Measurements from ENCODE around the gene HBS1L.
A peak's percentile ranks its signal among the peaks of the same experiment; 100 is the strongest.

The HBS1L gene

DNA sequence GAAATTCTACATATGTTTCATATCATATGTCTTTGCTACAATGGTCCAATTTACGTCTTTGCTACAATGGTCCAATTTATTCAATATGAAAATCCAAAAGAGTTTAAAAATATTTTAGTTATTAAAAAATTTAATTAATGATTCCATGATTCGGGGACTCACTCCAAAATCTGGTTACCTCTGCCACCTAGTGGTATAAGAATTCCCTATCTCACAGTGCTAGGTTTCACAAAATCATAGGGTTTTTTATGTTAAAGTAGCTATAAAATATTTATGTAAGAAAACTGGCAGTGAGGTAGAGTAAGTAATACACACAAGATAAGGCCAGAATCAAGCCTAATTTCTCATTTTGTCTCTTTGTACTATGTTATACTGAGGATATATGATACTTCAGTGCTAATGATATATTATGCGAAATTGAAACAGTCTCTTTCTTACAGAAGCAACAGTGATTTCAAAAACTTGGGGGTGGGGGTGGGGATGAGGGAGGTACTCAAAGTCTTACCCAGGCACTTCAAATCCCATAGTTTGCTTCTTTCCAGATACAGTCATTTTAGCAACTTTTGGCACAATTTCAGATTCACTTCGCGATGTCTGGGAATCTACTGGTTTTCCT lies 52.3 kb downstream of the HBS1L start:
- Histone ChIP-seq H3K36me3 (ENCODE audit: control insufficient read depth, insufficient read depth, low read length) (peaks cover 8% of the 10 kb centered on the region), H3K9me3 (ENCODE audit: control insufficient read depth, insufficient read depth, low read length) (no peaks in the 10 kb centered on the region), H3K27ac (ENCODE audit: low read depth, low read length) (no peak overlapping the region), H3K9ac (ENCODE audit: low read depth, low read length) (no peak overlapping the region), H3K4me3 (ENCODE audit: low read depth, low read length) (no peak overlapping the region), H3K27me3 (ENCODE audit: control insufficient read depth, insufficient read depth, low read length) (no peaks in the 10 kb centered on the region), H3K4me1 (ENCODE audit: control insufficient read depth, insufficient read depth, low read length) (0 out of 2 replicates have a peak, but pooled peaks cover 4% of the 10 kb centered on the region)

DNA sequence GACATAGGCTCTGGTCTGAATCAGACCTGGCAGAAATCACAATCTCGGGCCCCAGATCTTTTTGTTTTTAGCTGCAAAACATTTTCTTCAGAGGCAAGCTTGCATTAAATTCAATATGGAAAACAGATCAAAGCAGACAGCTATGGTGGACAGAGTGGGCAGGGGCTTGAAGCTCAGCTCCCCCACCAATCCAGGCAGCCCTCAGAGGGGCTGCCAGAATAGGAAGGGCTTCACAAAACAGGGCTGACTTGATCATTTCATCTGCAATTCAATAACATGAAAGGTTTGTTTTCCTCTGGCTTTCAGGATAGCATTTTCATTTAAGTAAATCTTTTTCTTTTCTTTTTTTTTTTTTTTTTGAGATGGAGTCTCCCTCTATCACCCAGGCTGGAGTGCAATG lies 55.5 kb downstream of the HBS1L start:
- H3K9me3 ChIP-seq (ENCODE audit: control insufficient read depth, insufficient read depth, low read length) = no peaks in the 10 kb centered on the region
- H3K9ac ChIP-seq (ENCODE audit: low read depth, low read length) = no peak overlapping the region
- peak overlapping the region; percentile 8 for H3K27ac ChIP-seq (ENCODE audit: low read depth, low read length)
- H3K27me3 ChIP-seq (ENCODE audit: control insufficient read depth, insufficient read depth, low read length) = no peaks in the 10 kb centered on the region
- no peak overlapping the region for H3K4me3 ChIP-seq (ENCODE audit: low read depth, low read length)
- 0 out of 2 replicates have a peak, but pooled peaks cover 4% of the 10 kb centered on the region for H3K4me1 ChIP-seq (ENCODE audit: control insufficient read depth, insufficient read depth, low read length)
- peaks cover 30% of the 10 kb centered on the region for H3K36me3 ChIP-seq (ENCODE audit: control insufficient read depth, insufficient read depth, low read length)

DNA sequence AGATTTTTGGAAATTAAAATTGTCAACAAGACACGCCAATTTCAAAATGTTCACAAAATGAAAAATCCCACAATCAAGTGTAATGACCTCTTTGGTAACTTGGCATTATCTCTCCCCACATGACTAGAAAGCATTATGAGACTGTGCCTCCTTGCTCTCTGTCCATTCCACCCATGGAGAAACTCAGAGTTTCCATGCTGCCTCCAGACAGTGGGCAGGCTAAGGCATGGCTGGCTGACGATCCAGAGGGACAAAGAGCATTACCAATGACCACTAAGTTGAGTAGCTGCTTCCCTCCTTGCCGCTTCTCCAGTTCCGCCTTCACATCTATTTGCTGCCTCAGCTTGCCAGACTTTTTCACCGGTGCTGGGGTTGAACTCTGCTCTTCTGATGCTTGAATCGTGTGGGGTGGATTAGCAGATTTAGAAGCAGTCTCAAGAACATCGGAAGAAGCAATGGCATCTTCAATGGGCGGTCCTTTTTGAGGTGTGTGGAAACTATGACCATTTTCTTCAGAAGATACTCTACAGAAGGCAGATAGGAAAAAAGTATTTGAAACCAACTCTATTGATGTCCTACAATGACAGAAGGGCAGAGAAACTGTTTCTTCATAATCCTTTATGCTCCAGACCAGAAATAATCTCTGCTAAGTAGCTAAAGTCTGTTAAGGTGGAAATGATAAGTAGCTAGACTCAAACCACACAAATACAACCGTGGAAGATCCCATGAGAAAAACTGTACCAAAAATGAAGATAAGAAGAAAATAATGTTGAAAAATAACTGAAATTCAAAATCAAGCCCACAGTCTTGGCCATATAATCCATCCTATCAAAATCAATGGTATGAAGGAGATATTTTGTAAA lies 57.3 kb downstream of the HBS1L start:
- Histone ChIP-seq H3K4me1 (ENCODE audit: control insufficient read depth, insufficient read depth, low read length) (0 out of 2 replicates have a peak, but pooled peaks cover 4% of the 10 kb centered on the region), H3K27me3 (ENCODE audit: control insufficient read depth, insufficient read depth, low read length) (no peaks in the 10 kb centered on the region), H3K4me3 (ENCODE audit: low read depth, low read length) (no peak overlapping the region), H3K27ac (ENCODE audit: low read depth, low read length) (no peak overlapping the region), H3K9ac (ENCODE audit: low read depth, low read length) (no peak overlapping the region), H3K36me3 (ENCODE audit: control insufficient read depth, insufficient read depth, low read length) (peaks cover 47% of the 10 kb centered on the region), H3K9me3 (ENCODE audit: control insufficient read depth, insufficient read depth, low read length) (no peaks in the 10 kb centered on the region)

DNA sequence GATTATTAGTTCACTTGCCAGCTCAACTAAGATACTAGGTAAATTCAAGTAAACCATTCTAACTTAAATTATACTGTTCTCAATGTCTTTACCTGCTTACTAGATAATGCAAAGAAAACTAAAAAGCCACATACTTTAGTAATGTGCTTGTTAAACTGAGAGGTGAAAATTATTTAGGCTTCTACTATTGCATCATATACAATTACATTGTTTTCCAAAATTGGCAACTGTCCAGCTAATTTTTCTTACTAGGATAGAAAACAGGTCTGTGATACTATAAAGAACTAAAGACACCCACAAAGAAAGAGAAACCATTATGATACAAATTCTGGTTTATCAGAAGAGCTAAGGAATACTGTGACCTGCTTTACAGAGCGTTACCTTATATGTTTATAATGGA lies 59.1 kb downstream of the HBS1L start:
- Histone ChIP-seq H3K9ac (ENCODE audit: low read depth, low read length) (no peak overlapping the region), H3K36me3 (ENCODE audit: control insufficient read depth, insufficient read depth, low read length) (peaks cover 54% of the 10 kb centered on the region), H3K27ac (ENCODE audit: low read depth, low read length) (no peak overlapping the region), H3K4me1 (ENCODE audit: control insufficient read depth, insufficient read depth, low read length) (0 out of 2 replicates have a peak, but pooled peaks cover 4% of the 10 kb centered on the region), H3K4me3 (ENCODE audit: low read depth, low read length) (no peak overlapping the region), H3K27me3 (ENCODE audit: control insufficient read depth, insufficient read depth, low read length) (no peaks in the 10 kb centered on the region), H3K9me3 (ENCODE audit: control insufficient read depth, insufficient read depth, low read length) (no peaks in the 10 kb centered on the region)

DNA sequence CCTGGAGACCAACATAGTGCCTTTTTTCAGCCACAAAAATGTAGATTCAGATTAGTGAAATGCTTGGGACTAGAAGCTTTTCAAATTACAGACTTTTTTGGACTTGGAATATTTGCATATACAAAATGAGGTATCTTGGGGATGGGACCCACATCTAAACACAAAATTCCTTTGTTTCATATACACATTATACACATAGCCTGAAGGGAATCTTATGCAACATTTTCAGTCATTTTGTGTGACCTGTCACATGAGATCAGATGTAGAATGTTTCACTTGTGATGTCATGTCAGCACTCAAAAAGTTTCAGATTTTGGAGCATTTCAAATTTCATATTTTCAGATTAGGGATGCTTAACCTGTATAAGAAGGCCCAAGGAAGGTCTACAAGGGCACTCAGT lies 60.2 kb downstream of the HBS1L start:
- H3K9me3 ChIP-seq (ENCODE audit: control insufficient read depth, insufficient read depth, low read length) = no peaks in the 10 kb centered on the region
- no peak overlapping the region for H3K27ac ChIP-seq (ENCODE audit: low read depth, low read length)
- H3K36me3 ChIP-seq (ENCODE audit: control insufficient read depth, insufficient read depth, low read length) = peaks cover 57% of the 10 kb centered on the region
- H3K9ac ChIP-seq (ENCODE audit: low read depth, low read length) = no peak overlapping the region
- 0 out of 2 replicates have a peak, but pooled peaks cover 4% of the 10 kb centered on the region for H3K4me1 ChIP-seq (ENCODE audit: control insufficient read depth, insufficient read depth, low read length)
- no peak overlapping the region for H3K4me3 ChIP-seq (ENCODE audit: low read depth, low read length)
- H3K27me3 ChIP-seq (ENCODE audit: control insufficient read depth, insufficient read depth, low read length) = no peaks in the 10 kb centered on the region

- peaks cover 56% of the 10 kb centered on the region for H3K36me3 ChIP-seq (ENCODE audit: control insufficient read depth, insufficient read depth, low read length)
- no peak overlapping the region for H3K4me3 ChIP-seq (ENCODE audit: low read depth, low read length)
- no peak overlapping the region for H3K27ac ChIP-seq (ENCODE audit: low read depth, low read length)
- H3K4me1 ChIP-seq (ENCODE audit: control insufficient read depth, insufficient read depth, low read length) = no peaks in the 10 kb centered on the region
- H3K27me3 ChIP-seq (ENCODE audit: control insufficient read depth, insufficient read depth, low read length) = no peaks in the 10 kb centered on the region
- H3K9ac ChIP-seq (ENCODE audit: low read depth, low read length) = no peak overlapping the region
- no peaks in the 10 kb centered on the region for H3K9me3 ChIP-seq (ENCODE audit: control insufficient read depth, insufficient read depth, low read length)
Measured at GRCh38 chr6:134992155-134992554, 62.5 kb downstream of the HBS1L start.

DNA sequence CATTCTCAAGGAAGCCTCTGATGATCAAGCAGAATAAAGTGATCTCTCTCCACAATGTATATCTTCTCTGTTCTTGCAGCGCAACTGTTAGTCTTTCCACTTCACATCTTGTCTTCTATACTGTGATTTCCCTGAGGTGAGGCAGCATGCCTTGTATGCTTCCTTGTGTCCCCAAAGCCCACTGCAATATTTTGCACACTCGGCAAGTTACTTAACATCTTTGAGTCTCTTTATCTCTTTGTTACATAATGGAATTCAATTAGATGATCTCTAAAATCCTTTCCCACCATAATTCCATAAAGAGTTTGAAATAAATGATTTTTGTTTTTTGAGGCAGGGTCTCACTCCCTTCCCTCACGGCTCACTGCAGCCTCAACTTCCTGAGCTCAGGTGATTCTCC lies 64.4 kb downstream of the HBS1L start:
- H3K9ac ChIP-seq (ENCODE audit: low read depth, low read length) = no peak overlapping the region
- no peaks in the 10 kb centered on the region for H3K27me3 ChIP-seq (ENCODE audit: control insufficient read depth, insufficient read depth, low read length)
- H3K27ac ChIP-seq (ENCODE audit: low read depth, low read length) = no peak overlapping the region
- no peak overlapping the region for H3K4me3 ChIP-seq (ENCODE audit: low read depth, low read length)
- no peaks in the 10 kb centered on the region for H3K9me3 ChIP-seq (ENCODE audit: control insufficient read depth, insufficient read depth, low read length)
- no peaks in the 10 kb centered on the region for H3K4me1 ChIP-seq (ENCODE audit: control insufficient read depth, insufficient read depth, low read length)
- H3K36me3 ChIP-seq (ENCODE audit: control insufficient read depth, insufficient read depth, low read length) = peaks cover 59% of the 10 kb centered on the region

GRCh38 chr6:134984821-134985220 lies 69.8 kb downstream of the HBS1L start:
- H3K27ac ChIP-seq (ENCODE audit: low read depth, low read length) = no peak overlapping the region
- no peaks in the 10 kb centered on the region for H3K27me3 ChIP-seq (ENCODE audit: control insufficient read depth, insufficient read depth, low read length)
- no peaks in the 10 kb centered on the region for H3K9me3 ChIP-seq (ENCODE audit: control insufficient read depth, insufficient read depth, low read length)
- no peak overlapping the region for H3K9ac ChIP-seq (ENCODE audit: low read depth, low read length)
- H3K36me3 ChIP-seq (ENCODE audit: control insufficient read depth, insufficient read depth, low read length) = peaks cover 58% of the 10 kb centered on the region
- no peak overlapping the region for H3K4me3 ChIP-seq (ENCODE audit: low read depth, low read length)
- no peaks in the 10 kb centered on the region for H3K4me1 ChIP-seq (ENCODE audit: control insufficient read depth, insufficient read depth, low read length)

- H3K27me3 ChIP-seq (ENCODE audit: control insufficient read depth, insufficient read depth, low read length) = no peaks in the 10 kb centered on the region
- no peaks in the 10 kb centered on the region for H3K4me1 ChIP-seq (ENCODE audit: control insufficient read depth, insufficient read depth, low read length)
- no peak overlapping the region for H3K27ac ChIP-seq (ENCODE audit: low read depth, low read length)
- H3K9ac ChIP-seq (ENCODE audit: low read depth, low read length) = no peak overlapping the region
- H3K9me3 ChIP-seq (ENCODE audit: control insufficient read depth, insufficient read depth, low read length) = no peaks in the 10 kb centered on the region
- H3K36me3 ChIP-seq (ENCODE audit: control insufficient read depth, insufficient read depth, low read length) = peaks cover 61% of the 10 kb centered on the region
- no peak overlapping the region for H3K4me3 ChIP-seq (ENCODE audit: low read depth, low read length)
Measured at GRCh38 chr6:134983823-134984222, 70.8 kb downstream of the HBS1L start.

- H3K9ac ChIP-seq (ENCODE audit: low read depth, low read length) = no peak overlapping the region
- H3K4me1 ChIP-seq (ENCODE audit: control insufficient read depth, insufficient read depth, low read length) = no peaks in the 10 kb centered on the region
- H3K4me3 ChIP-seq (ENCODE audit: low read depth, low read length) = no peak overlapping the region
- no peaks in the 10 kb centered on the region for H3K9me3 ChIP-seq (ENCODE audit: control insufficient read depth, insufficient read depth, low read length)
- H3K36me3 ChIP-seq (ENCODE audit: control insufficient read depth, insufficient read depth, low read length) = peaks cover 70% of the 10 kb centered on the region
- no peak overlapping the region for H3K27ac ChIP-seq (ENCODE audit: low read depth, low read length)
- H3K27me3 ChIP-seq (ENCODE audit: control insufficient read depth, insufficient read depth, low read length) = no peaks in the 10 kb centered on the region
Measured at GRCh38 chr6:134982161-134982560, 72.5 kb downstream of the HBS1L start.

DNA sequence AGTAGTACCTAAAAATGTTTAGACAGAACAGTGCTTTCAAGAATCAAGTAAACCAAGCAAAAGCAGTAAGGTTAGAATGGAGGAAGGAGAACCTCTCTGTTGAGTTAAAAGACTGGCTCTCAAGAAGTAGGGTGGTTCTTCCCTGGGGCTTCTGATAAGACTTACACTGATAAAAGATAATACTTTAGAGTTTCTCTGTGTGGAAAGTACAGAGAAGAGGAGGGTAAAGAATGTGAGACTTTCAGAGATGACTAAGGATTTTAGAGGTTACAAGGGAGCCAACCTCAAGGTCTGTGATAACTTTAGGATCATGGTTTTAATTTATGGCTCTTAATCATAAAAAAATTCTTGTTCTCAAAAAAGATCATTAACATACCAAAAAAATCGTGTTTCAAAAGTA lies 73.8 kb downstream of the HBS1L start:
- Histone ChIP-seq H3K36me3 (ENCODE audit: control insufficient read depth, insufficient read depth, low read length) (peaks cover 59% of the 10 kb centered on the region), H3K27me3 (ENCODE audit: control insufficient read depth, insufficient read depth, low read length) (no peaks in the 10 kb centered on the region)

More for the DNA sequence above, 73.8 kb downstream of the HBS1L start:
- Histone ChIP-seq H3K27ac (ENCODE audit: low read depth, low read length) (no peak overlapping the region), H3K4me3 (ENCODE audit: low read depth, low read length) (no peak overlapping the region), H3K4me1 (ENCODE audit: control insufficient read depth, insufficient read depth, low read length) (no peaks in the 10 kb centered on the region), H3K9ac (ENCODE audit: low read depth, low read length) (no peak overlapping the region), H3K9me3 (ENCODE audit: control insufficient read depth, insufficient read depth, low read length) (no peaks in the 10 kb centered on the region)

Measured in HUES48 (cell line).